ENCODE results near the gene GAD1.

- TF ChIP-seq, protein P1, sequence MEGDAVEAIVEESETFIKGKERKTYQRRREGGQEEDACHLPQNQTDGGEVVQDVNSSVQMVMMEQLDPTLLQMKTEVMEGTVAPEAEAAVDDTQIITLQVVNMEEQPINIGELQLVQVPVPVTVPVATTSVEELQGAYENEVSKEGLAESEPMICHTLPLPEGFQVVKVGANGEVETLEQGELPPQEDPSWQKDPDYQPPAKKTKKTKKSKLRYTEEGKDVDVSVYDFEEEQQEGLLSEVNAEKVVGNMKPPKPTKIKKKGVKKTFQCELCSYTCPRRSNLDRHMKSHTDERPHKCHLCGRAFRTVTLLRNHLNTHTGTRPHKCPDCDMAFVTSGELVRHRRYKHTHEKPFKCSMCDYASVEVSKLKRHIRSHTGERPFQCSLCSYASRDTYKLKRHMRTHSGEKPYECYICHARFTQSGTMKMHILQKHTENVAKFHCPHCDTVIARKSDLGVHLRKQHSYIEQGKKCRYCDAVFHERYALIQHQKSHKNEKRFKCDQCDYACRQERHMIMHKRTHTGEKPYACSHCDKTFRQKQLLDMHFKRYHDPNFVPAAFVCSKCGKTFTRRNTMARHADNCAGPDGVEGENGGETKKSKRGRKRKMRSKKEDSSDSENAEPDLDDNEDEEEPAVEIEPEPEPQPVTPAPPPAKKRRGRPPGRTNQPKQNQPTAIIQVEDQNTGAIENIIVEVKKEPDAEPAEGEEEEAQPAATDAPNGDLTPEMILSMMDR (IDR thresholded peaks at IDR 0.05 in 4 of 5, conservative IDR thresholded peaks at IDR 0.05 in 1 of 5), result no peak
- TF ChIP-seq POLR2A (IDR thresholded peaks at IDR 0.05), result no peak
Measured at GRCh38 chr2:170887896-170888295, 71.2 kb downstream of the GAD1 start.
